ENCODE data around the gene GMPPB.
"Not testable (repeated sequence)": the region's sequence is repeated elsewhere in the genome, so short reads cannot be mapped to it uniquely, and the experiment has no call there.

Gene GMPPB

DNA sequence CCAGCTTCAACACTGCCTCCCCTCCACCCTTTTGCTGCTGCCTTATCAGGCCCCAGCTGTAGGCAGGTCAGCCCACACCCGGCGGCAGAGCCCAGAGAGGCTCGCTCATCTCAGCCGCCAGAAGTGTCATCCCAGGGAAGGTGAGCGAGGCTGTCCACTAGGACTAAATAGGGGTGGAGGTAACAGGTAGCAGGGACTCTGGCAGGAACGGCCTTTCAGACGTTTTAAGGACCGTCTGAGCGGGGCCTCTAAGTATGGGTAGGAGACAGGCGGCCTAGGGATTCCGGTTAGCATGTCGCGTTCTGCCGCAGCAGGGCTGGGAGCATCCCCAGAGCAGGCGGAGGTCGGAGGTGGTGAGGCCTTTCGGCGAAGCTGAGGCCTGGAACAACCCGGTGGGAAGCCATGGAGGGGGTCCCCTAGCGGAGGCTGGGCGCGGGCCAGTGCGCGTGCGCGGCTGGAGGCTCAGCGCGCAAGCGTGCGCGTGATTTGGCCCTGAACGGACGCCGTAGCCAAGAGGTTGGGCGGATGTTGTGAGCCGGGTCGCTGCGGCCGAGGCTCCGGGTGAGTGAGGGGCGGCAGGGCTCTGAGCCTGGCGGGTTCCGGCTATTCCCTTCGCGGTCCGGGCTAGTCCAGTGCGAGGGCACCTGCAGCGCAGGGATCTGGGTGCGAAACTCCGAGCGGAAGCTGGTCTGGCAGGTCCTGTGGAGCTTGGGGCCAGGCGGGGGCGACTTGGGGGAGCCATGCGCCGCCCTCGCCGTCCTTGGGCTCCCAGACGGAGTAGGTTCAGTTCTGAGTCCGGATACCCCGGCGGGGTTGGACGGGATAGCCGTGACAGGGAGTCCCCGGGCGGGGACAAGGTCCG is 34.5 kb downstream of the GMPPB start, which contains the start of the genes MST1 and RNF123:
TSS of gene MST1 (minus strand) at position 429 of the 862 bp plus-strand sequence. CDS start 783 bp downstream, outside the sequence.
TSS of gene RNF123 (plus strand) at position 512 of the 862 bp plus-strand sequence. CDS start 1,609 bp downstream, outside the sequence.
- no peak for DNase-seq

- not testable (repeated sequence) for DNase-seq
These were observed 35.3 kb downstream of the GMPPB start for GRCh38 chr3:49688338-49689045.

- not testable (repeated sequence) for DNase-seq
These were observed 36.3 kb downstream of the GMPPB start for GRCh38 chr3:49687424-49687795.

GRCh38 chr3:49686769-49687423 is 36.9 kb downstream of the GMPPB start:
- not testable (repeated sequence) for DNase-seq

DNA sequence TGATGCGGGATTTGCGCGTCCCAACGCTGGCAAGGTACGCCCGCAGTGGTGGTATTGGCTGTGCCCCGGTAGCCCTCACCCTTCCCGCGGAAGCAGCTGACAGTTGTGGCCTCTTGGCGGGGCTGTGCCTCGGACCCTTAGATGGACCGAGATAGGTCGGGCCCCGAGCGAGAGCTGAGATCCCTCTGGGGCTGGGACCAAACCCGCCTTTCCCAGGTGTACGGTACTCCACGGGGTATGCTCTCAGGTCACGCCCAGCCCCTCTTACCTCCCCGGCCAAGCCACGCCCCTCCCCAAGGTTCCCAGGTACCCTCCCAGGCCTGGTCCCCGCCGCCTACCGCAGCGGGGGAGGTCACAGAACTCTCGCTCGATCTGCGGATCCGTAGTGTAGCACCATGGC is 37.4 kb downstream of the GMPPB start:
- DNase-seq: not testable (repeated sequence)

- not testable (repeated sequence) for DNase-seq
These were observed 37.9 kb downstream of the GMPPB start for GRCh38 chr3:49685846-49686245.

- not testable (repeated sequence) for DNase-seq
These were observed 38.6 kb downstream of the GMPPB start for GRCh38 chr3:49685103-49685502.

GRCh38 chr3:49684453-49684852 is 39.3 kb downstream of the GMPPB start:
- DNase-seq: not testable (repeated sequence)

GRCh38 chr3:49683162-49683561 is 40.6 kb downstream of the GMPPB start:
- DNase-seq: no peak

- no peak for DNase-seq
These were observed 42.2 kb downstream of the GMPPB start for GRCh38 chr3:49681543-49681942.

GRCh38 chr3:49681232-49681522 is 42.6 kb downstream of the GMPPB start:
- no peak for DNase-seq

GRCh38 chr3:49680493-49681231 is 43.1 kb downstream of the GMPPB start:
- no peak for DNase-seq

DNA sequence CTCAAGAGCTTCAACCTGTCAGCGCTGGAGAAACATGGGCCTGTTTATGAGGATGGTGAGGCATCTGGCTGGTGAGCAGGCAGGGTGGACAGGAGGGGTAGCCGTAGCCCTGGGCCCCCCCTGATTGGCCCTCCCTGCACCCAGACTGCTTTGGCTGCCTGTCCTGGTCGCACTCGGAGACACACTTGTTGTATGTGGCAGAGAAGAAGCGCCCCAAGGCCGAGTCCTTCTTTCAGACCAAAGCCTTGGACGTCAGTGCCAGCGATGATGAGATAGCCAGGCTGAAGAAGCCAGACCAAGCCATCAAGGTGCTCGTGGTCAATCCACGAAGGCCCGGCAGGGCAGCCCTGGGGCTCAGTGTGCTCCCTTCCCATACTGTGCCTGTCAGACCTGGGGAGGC is 47.8 kb downstream of the GMPPB start:
- no peak for DNase-seq

GRCh38 chr3:49674497-49674983 is 49.2 kb downstream of the GMPPB start:
- DNase-seq: no peak

DNA sequence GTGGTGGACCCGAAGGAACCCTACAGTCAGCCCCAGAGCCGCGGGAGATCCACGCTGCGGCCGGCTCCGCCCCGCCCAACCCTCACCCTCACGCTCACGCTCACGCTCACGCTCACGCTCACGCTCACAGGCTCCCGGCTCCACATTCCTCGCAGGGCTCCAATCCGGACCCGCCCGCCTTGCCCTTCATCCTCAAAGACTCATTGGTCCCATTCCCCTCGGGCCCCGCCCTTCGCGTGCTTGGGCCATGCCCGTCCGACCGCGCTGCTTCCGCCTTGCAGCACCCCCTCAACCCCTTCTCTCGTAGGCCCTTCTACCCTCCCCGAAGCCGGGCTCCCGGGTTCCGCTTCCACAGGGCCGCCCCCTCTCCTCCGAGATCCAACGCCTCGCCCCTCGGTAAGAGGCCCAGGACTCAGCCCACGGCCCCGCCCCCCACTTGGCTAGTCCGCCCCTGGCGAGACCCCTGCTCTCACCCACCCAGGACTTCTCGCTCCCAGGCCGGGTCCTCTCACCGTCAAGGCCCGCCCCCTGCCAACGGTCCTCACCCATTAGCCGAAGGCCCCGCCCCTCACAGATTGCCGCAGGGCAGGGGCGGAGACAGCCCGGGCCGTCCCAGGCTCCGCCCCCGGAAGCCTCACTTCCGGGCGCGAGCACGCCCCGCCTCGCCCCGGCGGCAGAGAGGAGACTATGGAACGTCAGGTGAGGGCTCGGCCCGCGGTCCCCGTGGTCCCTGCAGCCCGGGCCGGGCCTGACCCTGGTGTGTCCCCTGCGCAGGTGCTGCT is 49.8 kb downstream of the GMPPB start, which contains the start of gene APEH:
TSS of gene APEH (plus strand) at position 637 of the 782 bp plus-strand sequence. CDS start at position 688, 51 bp downstream.
- DNase-seq: no peak

DNA sequence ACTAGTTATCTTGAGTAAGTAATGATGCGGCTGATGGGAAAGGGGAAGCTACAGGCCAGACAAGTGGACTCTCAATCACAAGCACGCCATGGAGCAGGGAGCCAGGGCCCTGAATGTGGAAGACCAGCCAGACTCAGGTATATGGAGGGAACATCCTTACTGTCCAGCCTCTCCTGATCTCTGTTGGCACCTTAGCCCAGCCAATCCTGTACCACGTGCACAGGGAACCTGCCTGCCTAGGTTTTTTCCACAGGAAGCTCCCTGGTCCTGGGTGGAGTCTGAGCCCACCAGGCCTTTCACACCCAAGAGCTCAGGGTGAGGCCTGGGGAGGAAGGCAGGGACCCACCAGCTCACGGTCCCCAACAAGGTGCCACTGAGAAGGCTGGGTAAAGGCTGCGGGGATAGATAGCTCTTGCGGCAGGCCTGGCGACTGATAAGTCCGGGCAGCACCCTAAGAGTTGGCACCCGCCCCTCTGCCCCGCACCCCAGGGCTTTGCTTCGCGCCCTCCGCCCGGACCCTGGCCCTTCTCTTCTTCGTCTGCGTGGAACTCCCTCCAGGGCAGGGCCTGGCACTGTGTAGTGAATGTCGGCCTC is 50.5 kb downstream of the GMPPB start:
- no peak for DNase-seq

DNA sequence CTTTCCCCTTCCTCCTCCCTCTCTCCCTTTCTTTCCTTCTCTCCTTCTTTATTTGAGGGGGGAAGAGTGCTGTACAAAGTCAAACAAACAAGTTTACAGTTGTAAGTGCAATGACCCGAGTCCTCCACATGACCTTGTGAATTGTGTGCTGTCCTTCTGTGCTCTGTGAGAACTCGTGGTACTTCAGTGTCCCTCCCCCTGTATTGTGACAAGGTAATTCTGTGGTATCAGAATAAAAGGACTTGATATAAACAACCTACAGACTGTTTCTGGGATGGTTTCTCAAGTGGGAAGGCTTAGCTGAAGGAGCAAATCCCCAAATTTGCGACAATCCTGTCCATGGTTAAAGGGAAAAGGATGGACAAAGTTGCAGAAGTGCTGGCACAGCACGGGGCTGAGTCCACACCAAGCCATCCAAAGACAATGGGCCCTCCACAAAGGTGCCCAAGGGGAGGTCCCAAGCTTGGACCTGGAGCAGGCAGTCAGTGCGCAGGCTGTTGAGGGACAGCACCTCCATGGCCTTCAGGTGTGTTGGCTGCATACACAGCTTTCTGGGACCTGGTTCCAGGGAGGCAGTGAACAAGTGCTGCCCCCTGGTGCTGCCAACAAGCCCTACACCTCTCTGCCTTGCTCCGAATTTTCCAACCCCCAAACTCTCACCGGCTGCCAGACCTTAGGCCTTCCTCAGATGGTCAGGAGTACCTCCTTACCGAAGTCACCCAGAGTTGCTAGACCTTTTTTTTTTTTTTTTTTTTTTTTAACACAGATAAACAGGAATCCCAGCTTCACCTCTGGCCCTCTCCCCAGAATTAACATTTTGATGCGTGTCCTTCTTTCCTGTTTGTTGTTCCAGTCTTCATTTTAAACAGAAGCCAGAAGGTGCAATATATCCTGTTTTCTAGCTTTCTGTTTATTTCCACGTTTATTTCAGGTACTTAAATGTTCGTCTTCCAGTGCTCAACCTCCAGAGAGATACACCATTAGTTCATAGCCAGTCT is 52.2 kb downstream of the GMPPB start:
- DNase-seq: no peak

GRCh38 chr3:49670940-49671290 is 52.8 kb downstream of the GMPPB start:
- DNase-seq: no peak

Data from AML-193 (cell line).